Breast epithelium (tissue), 3 donors: Measurements from ENCODE around the gene MRPL37.

Source experiments
- CTCF ChIP-seq, 3 donors: fragments of 450-650 bp; IDR thresholded peaks; one replicate each; pipeline ENCODE4 v1.5.1; 2016 to 2017; ENCODE audit warnings: antibody characterized with exemption in 3 of 3, mild to moderate bottlenecking in 3 of 3, moderate library complexity in 3 of 3
- POLR2A ChIP-seq: fragments of 450-650 bp; IDR thresholded peaks from one replicate; pipeline ENCODE4 v1.6.1; 2016; ENCODE audit warnings: antibody characterized with exemption, mild to moderate bottlenecking, moderate library complexity
- POLR2AphosphoS5 ChIP-seq, 3 donors: sonication (generic); formaldehyde crosslinking; IDR thresholded peaks; one replicate each; pipeline ENCODE4 v1.6.1; 2017; ENCODE audit warnings: antibody characterized with exemption in 3 of 3

- TF ChIP-seq CTCF (IDR thresholded peaks at IDR 0.05) (no peak), POLR2A (no peak), POLR2AphosphoS5 (IDR thresholded peaks at IDR 0.05) (no peak)
Measured at GRCh38 chr1:54239035-54239383, 39.0 kb downstream of the MRPL37 start.
